ENCODE measurements around the gene FBXW11.

DNA sequence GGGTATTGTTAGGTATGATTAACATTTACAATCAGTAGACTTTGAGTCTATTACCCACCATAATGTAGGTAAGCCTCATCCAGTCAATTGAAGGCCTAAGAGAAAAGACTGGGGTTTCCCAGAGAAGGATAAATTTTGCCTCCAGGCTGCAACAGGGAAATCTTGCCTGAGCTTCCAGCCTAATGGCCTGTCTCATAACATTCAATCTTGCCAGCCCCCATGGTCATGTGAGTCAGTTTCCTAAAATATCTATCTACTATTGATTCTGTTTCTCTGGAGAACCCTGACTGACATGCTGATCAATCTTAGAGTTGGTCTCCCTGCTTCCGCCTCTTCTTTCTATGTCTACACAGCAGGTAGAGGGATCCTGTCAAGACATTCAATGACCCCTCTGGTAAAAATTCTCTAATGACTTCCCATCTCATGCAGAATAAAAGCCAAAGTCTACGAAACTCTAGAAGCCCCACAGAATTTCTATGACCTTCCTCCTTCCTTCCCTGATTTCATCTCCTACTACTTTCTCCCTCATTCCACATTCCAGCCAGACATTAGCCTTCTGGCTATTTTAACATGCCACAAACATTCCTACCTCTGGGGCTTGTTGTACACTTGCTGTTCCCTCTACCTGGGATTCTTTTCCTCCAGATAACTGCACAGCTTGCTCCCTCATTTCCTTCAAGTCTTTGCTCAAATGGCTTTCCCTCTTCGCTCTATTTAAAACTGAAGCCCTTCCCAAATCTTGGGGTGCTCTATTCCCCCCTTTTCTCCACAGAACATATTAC, 60.2 kb downstream of the FBXW11 start:
- TF ChIP-seq POLR2AphosphoS5 (IDR thresholded peaks at IDR 0.05) (no peak), MXI1 (conservative IDR thresholded peaks at IDR 0.05; ENCODE audit: poor library complexity, severe bottlenecking) (no peak), RAD21 (conservative IDR thresholded peaks at IDR 0.05) (no peak), EZH2 (IDR thresholded peaks at IDR 0.05; ENCODE audit: borderline replicate concordance, insufficient read depth, low read length, poor library complexity, severe bottlenecking) (no peak), REST (IDR thresholded peaks at IDR 0.05; ENCODE audit: borderline replicate concordance) (no peak), EP300 (conservative IDR thresholded peaks at IDR 0.05; ENCODE audit: poor library complexity, severe bottlenecking) (no peak), SMC3 (conservative IDR thresholded peaks at IDR 0.05; ENCODE audit: poor library complexity) (no peak)
- TF ChIP-seq, protein P1, sequence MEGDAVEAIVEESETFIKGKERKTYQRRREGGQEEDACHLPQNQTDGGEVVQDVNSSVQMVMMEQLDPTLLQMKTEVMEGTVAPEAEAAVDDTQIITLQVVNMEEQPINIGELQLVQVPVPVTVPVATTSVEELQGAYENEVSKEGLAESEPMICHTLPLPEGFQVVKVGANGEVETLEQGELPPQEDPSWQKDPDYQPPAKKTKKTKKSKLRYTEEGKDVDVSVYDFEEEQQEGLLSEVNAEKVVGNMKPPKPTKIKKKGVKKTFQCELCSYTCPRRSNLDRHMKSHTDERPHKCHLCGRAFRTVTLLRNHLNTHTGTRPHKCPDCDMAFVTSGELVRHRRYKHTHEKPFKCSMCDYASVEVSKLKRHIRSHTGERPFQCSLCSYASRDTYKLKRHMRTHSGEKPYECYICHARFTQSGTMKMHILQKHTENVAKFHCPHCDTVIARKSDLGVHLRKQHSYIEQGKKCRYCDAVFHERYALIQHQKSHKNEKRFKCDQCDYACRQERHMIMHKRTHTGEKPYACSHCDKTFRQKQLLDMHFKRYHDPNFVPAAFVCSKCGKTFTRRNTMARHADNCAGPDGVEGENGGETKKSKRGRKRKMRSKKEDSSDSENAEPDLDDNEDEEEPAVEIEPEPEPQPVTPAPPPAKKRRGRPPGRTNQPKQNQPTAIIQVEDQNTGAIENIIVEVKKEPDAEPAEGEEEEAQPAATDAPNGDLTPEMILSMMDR (IDR thresholded peaks at IDR 0.05; ENCODE audit: poor library complexity, severe bottlenecking) = no peak
